PC-9 (cell line): ENCODE measurements around the gene GHR.

Experiments
- CTCF ChIP-seq: fragments of 200-600 bp; sonication (generic); conservative IDR thresholded peaks from 2 replicates; pipeline ENCODE4 v1.6.1; 2017; ENCODE audit warnings: mixed run types, antibody characterized with exemption, mild to moderate bottlenecking, moderate library complexity
- EZH2 ChIP-seq: fragments of 200-600 bp; sonication (generic); IDR thresholded peaks from 2 replicates; pipeline ENCODE4 v1.8.0; 2017; ENCODE audit warnings: antibody characterized with exemption, low read depth

DNA sequence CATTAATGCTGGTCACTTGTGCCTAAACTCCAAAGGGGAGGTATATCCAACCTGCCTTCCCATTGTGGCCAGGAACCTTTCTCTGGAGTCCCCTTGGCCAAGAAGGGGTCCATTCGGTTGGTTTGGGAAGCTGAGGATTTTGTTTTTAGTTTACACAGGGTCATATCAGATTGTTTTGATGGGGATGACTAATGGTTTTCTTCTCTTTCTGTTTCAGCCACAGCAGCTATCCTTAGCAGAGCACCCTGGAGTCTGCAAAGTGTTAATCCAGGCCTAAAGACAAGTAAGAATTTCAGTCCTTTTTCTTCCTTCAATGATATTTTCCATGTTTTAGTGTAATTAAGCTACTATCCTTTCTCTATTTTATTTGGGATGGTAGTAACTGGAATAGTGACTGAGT lies 205.6 kb downstream of the GHR start:
- no peak for TF ChIP-seq CTCF
- TF ChIP-seq EZH2: no peak
